ENCODE data around the gene KCNG3.

KCNG3 gene

GRCh38 chr2:42456126-42456839 is 37.5 kb downstream of the KCNG3 start:
- no peak overlapping the region for H3K27ac Mint-ChIP-seq
- no peaks in the 10 kb centered on the region for H3K4me1 Mint-ChIP-seq
- H3K36me3 Mint-ChIP-seq, result no peaks in the 10 kb centered on the region
- DNase-seq (ENCODE audit: low spot score in 2 of 2) (no peak), ATAC-seq (no peak)
- no peak overlapping the region for H3K4me3 Mint-ChIP-seq
- H3K9me3 Mint-ChIP-seq, result peaks cover 2% of the 10 kb centered on the region

DNA sequence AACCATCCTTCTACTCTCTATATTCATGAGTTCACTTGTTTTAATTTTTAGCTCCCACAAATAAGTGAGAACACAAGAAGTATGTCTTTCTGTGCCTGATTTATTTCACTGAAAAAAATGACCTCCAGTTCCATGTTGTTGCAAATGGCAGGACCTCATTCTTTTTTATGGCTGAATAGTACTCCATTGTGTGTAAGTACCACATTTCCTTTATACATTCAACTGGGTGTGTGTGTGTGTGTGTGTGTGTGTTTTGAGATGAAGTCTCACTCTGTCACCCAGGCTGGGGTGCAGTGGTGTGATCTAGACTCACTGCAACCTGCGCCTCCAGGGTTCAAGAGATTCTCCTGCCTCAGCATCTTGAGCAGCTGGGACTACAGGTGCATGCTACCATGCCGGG is 41.2 kb downstream of the KCNG3 start:
- no peaks in the 10 kb centered on the region for H3K36me3 Mint-ChIP-seq
- peaks cover 2% of the 10 kb centered on the region for H3K9me3 Mint-ChIP-seq
- H3K4me1 Mint-ChIP-seq, result no peaks in the 10 kb centered on the region
- DNase-seq (ENCODE audit: low spot score in 2 of 2), result no peak
- no peak overlapping the region for H3K27ac Mint-ChIP-seq
- H3K4me3 Mint-ChIP-seq, result no peak overlapping the region
- ATAC-seq, result no peak

GRCh38 chr2:42450136-42450535 is 43.6 kb downstream of the KCNG3 start:
- Mint-ChIP-seq H3K4me3 (no peak overlapping the region), H3K36me3 (no peaks in the 10 kb centered on the region), H3K4me1 (no peaks in the 10 kb centered on the region), H3K27ac (no peak overlapping the region), H3K9me3 (peaks cover 2% of the 10 kb centered on the region)
- ATAC-seq (no peak), DNase-seq (ENCODE audit: low spot score in 2 of 2) (no peak)

- ATAC-seq, result no peak
- no peak for DNase-seq (ENCODE audit: low spot score in 2 of 2)
- H3K4me1 Mint-ChIP-seq, result no peaks in the 10 kb centered on the region
- H3K4me3 Mint-ChIP-seq, result no peak overlapping the region
- no peak overlapping the region for H3K27ac Mint-ChIP-seq
- H3K36me3 Mint-ChIP-seq, result no peaks in the 10 kb centered on the region
- peaks cover 2% of the 10 kb centered on the region for H3K9me3 Mint-ChIP-seq
These were observed 44.4 kb downstream of the KCNG3 start for GRCh38 chr2:42449163-42450087.

DNA sequence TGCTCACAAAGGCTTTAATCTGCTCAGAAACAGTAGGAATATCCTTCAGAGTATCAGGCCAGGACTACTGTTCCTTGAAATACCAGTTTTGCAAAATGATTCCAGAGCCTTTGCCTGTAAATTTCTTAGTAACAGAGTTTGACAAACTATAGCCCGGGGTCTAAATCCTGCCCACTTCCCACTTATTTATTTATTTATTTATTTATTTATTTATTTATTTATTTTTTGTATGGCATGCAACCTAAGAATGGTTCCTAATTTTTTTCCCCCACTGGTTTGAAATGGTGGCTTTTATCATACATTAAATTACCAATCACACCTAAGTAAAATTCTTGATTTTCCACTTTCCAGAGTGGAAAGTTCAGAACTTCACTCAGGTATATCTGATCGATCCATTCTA is 45.6 kb downstream of the KCNG3 start:
- no peak overlapping the region for H3K27ac Mint-ChIP-seq
- H3K4me3 Mint-ChIP-seq, result no peak overlapping the region
- no peaks in the 10 kb centered on the region for H3K36me3 Mint-ChIP-seq
- no peak for DNase-seq (ENCODE audit: low spot score in 2 of 2)
- ATAC-seq, result no peak
- H3K9me3 Mint-ChIP-seq, result peaks cover 2% of the 10 kb centered on the region
- no peaks in the 10 kb centered on the region for H3K4me1 Mint-ChIP-seq

DNA sequence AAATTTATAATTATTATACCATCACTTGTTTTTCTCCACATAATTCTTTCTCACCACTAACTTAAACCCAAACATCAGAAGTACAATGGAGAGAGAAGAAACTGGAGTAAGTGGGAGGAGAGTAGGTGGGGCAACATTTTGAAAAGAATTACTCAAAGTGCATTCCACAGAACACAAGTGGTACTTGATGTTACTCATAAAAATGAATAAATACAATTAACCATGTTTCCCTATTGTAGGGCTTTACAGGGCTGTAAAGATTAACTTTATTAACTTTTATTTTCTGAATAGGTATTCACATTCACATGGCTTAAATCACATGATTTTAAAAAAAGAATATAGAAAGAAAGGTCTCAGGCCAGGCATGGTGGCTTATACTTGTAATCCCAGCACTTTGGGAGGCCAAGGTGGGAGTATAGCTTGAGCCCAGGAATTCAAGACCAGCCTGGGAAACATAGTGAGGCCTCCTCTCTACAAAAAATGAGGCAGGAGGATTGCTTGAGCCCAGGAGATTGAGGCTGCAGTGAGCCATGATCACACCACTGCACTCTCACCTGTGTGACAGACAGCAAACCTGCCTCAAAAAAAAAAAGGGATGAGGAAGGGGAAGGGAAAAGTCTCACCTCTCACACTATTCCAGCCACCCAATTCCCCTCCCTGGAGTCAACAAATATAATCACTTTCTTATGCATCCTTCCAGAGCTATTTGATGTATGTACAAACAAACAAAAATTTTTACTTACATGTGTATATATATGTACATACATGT is 47.1 kb downstream of the KCNG3 start:
- no peaks in the 10 kb centered on the region for H3K4me1 Mint-ChIP-seq
- ATAC-seq (no peak), DNase-seq (ENCODE audit: low spot score in 2 of 2) (no peak)
- H3K36me3 Mint-ChIP-seq, result no peaks in the 10 kb centered on the region
- H3K9me3 Mint-ChIP-seq, result no peaks in the 10 kb centered on the region
- H3K4me3 Mint-ChIP-seq, result no peak overlapping the region
- H3K27ac Mint-ChIP-seq, result no peak overlapping the region

- H3K4me1 Mint-ChIP-seq, result no peaks in the 10 kb centered on the region
- no peaks in the 10 kb centered on the region for H3K9me3 Mint-ChIP-seq
- H3K4me3 Mint-ChIP-seq, result no peak overlapping the region
- no peak for ATAC-seq
- DNase-seq (ENCODE audit: low spot score in 2 of 2), result no peak
- H3K36me3 Mint-ChIP-seq, result no peaks in the 10 kb centered on the region
- no peak overlapping the region for H3K27ac Mint-ChIP-seq
These were observed 49.9 kb downstream of the KCNG3 start for GRCh38 chr2:42443718-42444399.

GRCh38 chr2:42442774-42443173 is 51.0 kb downstream of the KCNG3 start:
- no peak overlapping the region for H3K4me3 Mint-ChIP-seq
- H3K27ac Mint-ChIP-seq, result no peak overlapping the region
- DNase-seq (ENCODE audit: low spot score in 2 of 2) (no peak), ATAC-seq (no peak)
- no peaks in the 10 kb centered on the region for H3K9me3 Mint-ChIP-seq
- H3K36me3 Mint-ChIP-seq, result no peaks in the 10 kb centered on the region
- H3K4me1 Mint-ChIP-seq, result no peaks in the 10 kb centered on the region

DNA sequence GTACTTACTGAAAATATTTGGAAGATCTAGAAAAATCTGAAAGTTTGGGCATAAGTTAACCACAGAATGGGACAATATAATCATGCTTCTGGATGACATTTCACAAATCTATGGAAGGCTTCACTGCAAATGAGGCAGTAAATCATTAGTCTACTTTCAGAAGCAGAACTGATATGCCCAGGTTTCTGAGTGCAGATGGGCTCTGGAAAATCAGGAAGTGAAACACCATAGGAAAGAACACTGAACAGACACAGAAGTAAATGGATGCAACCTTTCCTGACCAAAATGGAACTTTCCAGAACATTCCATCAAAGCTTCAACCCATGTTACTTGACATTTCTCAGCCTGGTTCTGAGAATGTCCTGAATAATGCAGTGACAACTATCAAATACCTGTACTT is 55.1 kb downstream of the KCNG3 start:
- no peak overlapping the region for H3K27ac Mint-ChIP-seq
- H3K4me1 Mint-ChIP-seq, result no peaks in the 10 kb centered on the region
- DNase-seq (ENCODE audit: low spot score in 2 of 2), result no peak
- no peaks in the 10 kb centered on the region for H3K9me3 Mint-ChIP-seq
- H3K4me3 Mint-ChIP-seq, result no peak overlapping the region
- no peaks in the 10 kb centered on the region for H3K36me3 Mint-ChIP-seq
- ATAC-seq, result no peak

DNA sequence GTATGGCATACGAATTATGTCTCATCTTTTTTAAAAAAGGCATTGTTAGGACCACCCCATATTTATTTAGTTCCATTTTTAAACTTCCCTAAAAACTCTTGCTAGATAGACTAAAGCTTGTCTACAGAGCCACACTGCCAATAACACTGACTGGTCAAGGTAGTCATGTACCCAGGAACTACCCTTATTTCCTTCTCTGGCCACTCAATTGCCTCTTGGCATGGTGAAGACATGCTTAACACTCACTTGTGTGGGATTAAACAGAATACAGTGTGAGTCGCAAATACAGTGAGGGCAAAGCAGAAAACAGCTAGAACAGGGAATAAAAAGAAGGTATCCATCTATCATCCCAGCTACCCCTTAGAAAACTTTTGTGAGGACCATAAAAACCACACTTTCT is 57.4 kb downstream of the KCNG3 start:
- DNase-seq (ENCODE audit: low spot score in 2 of 2), result no peak
- H3K27ac Mint-ChIP-seq, result no peak overlapping the region

DNA sequence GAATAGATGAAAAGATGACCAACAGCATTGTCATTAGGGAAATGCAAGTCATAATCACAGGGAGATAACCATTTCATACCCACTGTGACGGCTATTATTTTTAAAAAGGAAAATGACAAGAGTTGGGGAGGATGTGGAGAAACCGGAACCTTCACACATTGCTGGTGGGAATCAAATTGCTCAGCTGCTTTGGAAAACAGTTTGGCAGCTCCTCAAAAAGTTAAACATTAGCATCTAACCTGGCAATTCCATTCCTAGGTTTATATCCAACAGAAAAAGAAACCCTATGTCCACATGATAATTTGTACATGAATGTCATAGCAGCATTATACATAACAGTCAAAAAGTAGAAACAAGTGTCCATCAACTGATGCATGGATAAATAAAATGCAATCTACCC is 58.2 kb downstream of the KCNG3 start:
- Mint-ChIP-seq H3K27ac (no peak overlapping the region), H3K4me3 (no peak overlapping the region), H3K9me3 (no peaks in the 10 kb centered on the region), H3K4me1 (no peaks in the 10 kb centered on the region), H3K36me3 (no peaks in the 10 kb centered on the region)
- ATAC-seq, result no peak
- no peak for DNase-seq (ENCODE audit: low spot score in 2 of 2)

More for the DNA sequence above, 57.4 kb downstream of the KCNG3 start:
- H3K9me3 Mint-ChIP-seq, result no peaks in the 10 kb centered on the region
- no peak overlapping the region for H3K4me3 Mint-ChIP-seq
- no peaks in the 10 kb centered on the region for H3K4me1 Mint-ChIP-seq
- H3K36me3 Mint-ChIP-seq, result no peaks in the 10 kb centered on the region
- no peak for ATAC-seq

- Mint-ChIP-seq H3K9me3 (no peaks in the 10 kb centered on the region), H3K4me3 (no peak overlapping the region), H3K4me1 (no peaks in the 10 kb centered on the region), H3K27ac (no peak overlapping the region), H3K36me3 (no peaks in the 10 kb centered on the region)
- DNase-seq (ENCODE audit: low spot score in 2 of 2) (no peak), ATAC-seq (no peak)
These were observed 63.6 kb downstream of the KCNG3 start for GRCh38 chr2:42430188-42430587.

DNA sequence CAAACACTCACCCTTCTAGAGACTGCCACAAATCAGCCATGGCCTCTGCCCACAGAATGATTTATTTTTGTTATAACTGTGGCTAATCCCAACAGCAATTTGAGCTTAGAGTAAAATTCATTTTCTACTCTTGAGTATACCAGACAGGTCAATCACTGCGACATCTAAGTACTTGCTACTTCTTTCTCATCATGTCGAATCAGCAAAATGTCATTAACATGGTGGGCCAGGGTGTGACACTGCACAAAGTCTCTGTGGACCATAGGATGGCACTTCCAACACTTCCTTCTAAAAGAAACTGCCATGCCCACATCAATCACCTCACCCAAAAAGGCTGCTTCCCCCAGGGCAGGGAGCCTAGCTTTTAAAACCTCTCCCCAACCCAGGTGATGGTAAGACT is 64.4 kb downstream of the KCNG3 start:
- Mint-ChIP-seq H3K36me3 (no peaks in the 10 kb centered on the region), H3K27ac (no peak overlapping the region), H3K9me3 (no peaks in the 10 kb centered on the region), H3K4me1 (no peaks in the 10 kb centered on the region), H3K4me3 (no peak overlapping the region)
- no peak for DNase-seq (ENCODE audit: low spot score in 2 of 2)
- no peak for ATAC-seq

DNA sequence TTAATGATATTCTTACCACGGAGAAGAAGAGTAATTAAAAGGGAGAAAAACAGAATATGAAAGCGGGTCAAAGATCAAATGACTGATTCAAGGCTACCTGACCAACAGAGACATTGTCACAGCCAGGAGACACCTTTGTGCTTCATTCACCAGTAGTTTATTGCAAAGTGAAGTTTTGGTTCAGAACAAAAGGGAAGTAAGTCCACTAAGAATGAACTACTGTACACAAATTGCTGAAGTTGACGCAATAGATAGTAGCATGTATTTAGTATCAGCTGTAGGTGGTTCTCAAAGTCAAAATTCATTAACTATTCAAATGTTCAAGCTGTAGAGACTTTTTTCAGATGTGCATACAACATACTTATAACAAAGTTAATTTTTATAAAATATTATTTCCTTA is 68.1 kb downstream of the KCNG3 start:
- H3K27ac Mint-ChIP-seq, result no peak overlapping the region
- H3K9me3 Mint-ChIP-seq, result no peaks in the 10 kb centered on the region
- ATAC-seq, result no peak
- peaks cover 11% of the 10 kb centered on the region for H3K4me1 Mint-ChIP-seq
- no peak for DNase-seq (ENCODE audit: low spot score in 2 of 2)
- H3K36me3 Mint-ChIP-seq, result no peaks in the 10 kb centered on the region
- no peak overlapping the region for H3K4me3 Mint-ChIP-seq

GRCh38 chr2:42424033-42424432 is 69.7 kb downstream of the KCNG3 start:
- DNase-seq (ENCODE audit: low spot score in 2 of 2), result no peak
- no peak for ATAC-seq
- H3K27ac Mint-ChIP-seq, result no peak overlapping the region
- peaks cover 12% of the 10 kb centered on the region for H3K4me1 Mint-ChIP-seq
- H3K9me3 Mint-ChIP-seq, result no peaks in the 10 kb centered on the region
- no peaks in the 10 kb centered on the region for H3K36me3 Mint-ChIP-seq
- H3K4me3 Mint-ChIP-seq, result no peak overlapping the region
